Mammary epithelial cell (primary cell): Measurements from ENCODE around the gene CRIP1.

Source experiments
- EZH2 ChIP-seq: IDR thresholded peaks from 2 replicates; pipeline ENCODE4 v1.6.1; 2012; ENCODE audit warnings: low read length, inconsistent platforms, borderline replicate concordance
- TF ChIP-seq, protein P1 (sequence below), 2 donors: IDR thresholded peaks in 1 of 2; conservative IDR thresholded peaks in 1 of 2; 2 replicates each; pipeline ENCODE4 v1.5.1; 2011 to 2012; ENCODE audit warnings: inconsistent platforms in 2 of 2, low read length in 2 of 2, mild to moderate bottlenecking in 2 of 2, control low read depth in 1 of 2, low read depth in 1 of 2; ENCODE audit not compliant: insufficient read depth in 1 of 2; ENCODE audit errors: extremely low read depth in 1 of 2

DNA sequence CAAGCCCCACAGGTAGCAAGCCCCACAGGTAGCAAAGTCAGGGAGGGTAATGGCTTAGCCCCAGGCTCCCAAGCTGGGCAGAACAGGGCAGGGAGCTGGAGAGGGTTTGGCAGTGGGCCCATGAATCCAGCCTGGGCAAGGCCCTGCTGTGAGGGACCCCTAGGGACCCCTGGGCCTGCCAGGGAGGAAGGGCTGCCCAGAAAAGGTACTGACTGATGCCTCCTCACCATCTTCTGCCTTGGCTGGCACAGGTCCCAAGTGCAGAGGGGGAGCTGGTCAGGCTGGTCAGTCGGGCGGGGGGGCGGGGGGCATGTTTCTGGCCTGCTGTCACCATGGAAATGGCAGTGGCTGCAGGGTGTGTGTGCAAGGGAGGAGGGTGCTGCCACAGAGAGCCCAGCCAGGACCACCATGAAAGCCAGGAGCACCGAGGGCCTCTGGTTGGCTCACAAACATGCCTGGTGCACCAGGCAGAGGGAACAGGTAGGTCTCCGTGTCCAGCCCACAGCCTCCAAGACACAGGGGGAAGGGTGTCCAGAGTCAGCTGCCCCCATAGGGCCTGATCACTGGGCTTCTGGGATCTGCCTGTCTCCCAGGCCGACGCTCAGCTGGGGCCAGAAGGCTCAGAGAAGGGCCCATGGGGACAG lies 13.5 kb upstream of the CRIP1 start:
- TF ChIP-seq, protein P1, sequence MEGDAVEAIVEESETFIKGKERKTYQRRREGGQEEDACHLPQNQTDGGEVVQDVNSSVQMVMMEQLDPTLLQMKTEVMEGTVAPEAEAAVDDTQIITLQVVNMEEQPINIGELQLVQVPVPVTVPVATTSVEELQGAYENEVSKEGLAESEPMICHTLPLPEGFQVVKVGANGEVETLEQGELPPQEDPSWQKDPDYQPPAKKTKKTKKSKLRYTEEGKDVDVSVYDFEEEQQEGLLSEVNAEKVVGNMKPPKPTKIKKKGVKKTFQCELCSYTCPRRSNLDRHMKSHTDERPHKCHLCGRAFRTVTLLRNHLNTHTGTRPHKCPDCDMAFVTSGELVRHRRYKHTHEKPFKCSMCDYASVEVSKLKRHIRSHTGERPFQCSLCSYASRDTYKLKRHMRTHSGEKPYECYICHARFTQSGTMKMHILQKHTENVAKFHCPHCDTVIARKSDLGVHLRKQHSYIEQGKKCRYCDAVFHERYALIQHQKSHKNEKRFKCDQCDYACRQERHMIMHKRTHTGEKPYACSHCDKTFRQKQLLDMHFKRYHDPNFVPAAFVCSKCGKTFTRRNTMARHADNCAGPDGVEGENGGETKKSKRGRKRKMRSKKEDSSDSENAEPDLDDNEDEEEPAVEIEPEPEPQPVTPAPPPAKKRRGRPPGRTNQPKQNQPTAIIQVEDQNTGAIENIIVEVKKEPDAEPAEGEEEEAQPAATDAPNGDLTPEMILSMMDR (conservative IDR thresholded peaks at IDR 0.05 in 1 of 2, IDR thresholded peaks at IDR 0.05 in 1 of 2; ENCODE audit: extremely low read depth in 1 of 2, insufficient read depth in 1 of 2, low read depth in 1 of 2, low read length in 2 of 2): no peak
- TF ChIP-seq EZH2: no peak
